Measurements from ENCODE around the gene CNGA4.
"Not testable (repeated sequence)": the region's sequence is repeated elsewhere in the genome, so short reads cannot be mapped to it uniquely, and the experiment has no call there.

DNA sequence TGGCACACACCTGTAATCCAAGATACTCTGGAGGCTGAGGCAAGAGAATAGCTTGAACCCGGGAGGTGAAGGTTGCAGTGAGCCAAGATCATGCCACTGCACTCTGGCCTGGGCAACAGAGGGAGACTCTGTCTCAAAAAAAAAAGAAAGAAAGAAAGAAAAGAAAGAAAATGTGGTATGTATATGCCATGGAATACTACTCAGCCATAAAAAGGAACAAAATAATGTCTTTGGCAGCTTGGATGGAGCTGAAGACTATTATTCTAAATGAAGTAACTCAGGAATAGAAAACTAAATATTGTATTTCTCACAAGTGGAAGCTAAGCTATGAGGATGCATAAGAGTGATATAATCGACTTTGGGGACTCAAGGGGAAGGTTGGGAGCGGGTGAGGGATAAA lies 10.0 kb downstream of the CNGA4 start:
- TF ChIP-seq CTCF (IDR thresholded peaks at IDR 0.05; ENCODE audit: low read length); EZH2 (IDR thresholded peaks at IDR 0.05; ENCODE audit: borderline replicate concordance, low read length): not testable (repeated sequence)

Data from OCI-LY1 (cell line).